K562 (cell line): ENCODE data around the gene SNCB. TPM values are rescaled to one million over a fixed set of nuclear protein-coding genes. Genes with fewer than 3 reads are reported as not detected.
A peak's percentile ranks its signal among the peaks of the same experiment; 100 is the strongest.

ENCODE experiments used
- ARID4B ChIP-seq: sonication (generic); formaldehyde crosslinking; IDR thresholded peaks from 2 replicates; pipeline ENCODE4 v1.8.0; 2022; ENCODE audit warnings: mild to moderate bottlenecking, missing genetic modification reagents
- EWSR1 ChIP-seq: fragments of 450-650 bp; IDR thresholded peaks from 2 replicates; pipeline ENCODE4 v1.6.1; 2018; ENCODE audit warnings: borderline replicate concordance, mild to moderate bottlenecking, low read depth, moderate library complexity; ENCODE audit not compliant: partially characterized antibody
- HMGXB4 ChIP-seq: sonication (generic); formaldehyde crosslinking; IDR thresholded peaks from 2 replicates; pipeline ENCODE4 v1.8.1; 2023; ENCODE audit warnings: mild to moderate bottlenecking, missing genetic modification reagents
- MYBL2 ChIP-seq, 2 experiments: fragments of 450-650 bp in 1 of 2; sonication (generic) in 1 of 2; formaldehyde crosslinking in 1 of 2; IDR thresholded peaks; 2 replicates each; pipeline versions ENCODE4 v1.6.1 to v1.8.1; 2017 to 2022; ENCODE audit warnings: borderline replicate concordance in 1 of 2, inconsistent platforms in 1 of 2, low read depth in 1 of 2, mild to moderate bottlenecking in 1 of 2, missing genetic modification reagents in 1 of 2, moderate library complexity in 1 of 2
- RBBP5 ChIP-seq: fragments of 200-600 bp; sonication (generic); IDR thresholded peaks from 2 replicates; pipeline ENCODE4 v1.6.1; 2012; ENCODE audit warnings: borderline replicate concordance, mild to moderate bottlenecking, low read length, control low read depth, inconsistent platforms; ENCODE audit not compliant: insufficient read depth, poor library complexity, severe bottlenecking
- SIN3B ChIP-seq: fragments of 450-650 bp; IDR thresholded peaks from 2 replicates; pipeline ENCODE4 v1.6.1; 2017; ENCODE audit warnings: low read depth, mild to moderate bottlenecking, moderate library complexity
- SLC30A9 ChIP-seq: fragments of 250-450 bp; sonication (Bioruptor Pico); IDR thresholded peaks from 2 replicates; pipeline ENCODE4 v1.8.0; 2022; ENCODE audit warnings: mild to moderate bottlenecking, moderate library complexity
- YY1 ChIP-seq, 3 experiments: IDR thresholded peaks; 2 replicates each; pipeline ENCODE4 v1.6.1; 2011; ENCODE audit warnings: low read length in 2 of 3, mild to moderate bottlenecking in 2 of 3, moderate library complexity in 2 of 3, borderline replicate concordance in 1 of 3, control low read depth in 1 of 3, low read depth in 1 of 3; ENCODE audit not compliant: insufficient read depth in 3 of 3, insufficient replicate concordance in 2 of 3, control insufficient read depth in 1 of 3, insufficient read length in 1 of 3; ENCODE audit errors: extremely low read depth in 1 of 3
- ZNF165 ChIP-seq: fragments of 250-450 bp; sonication (Bioruptor Pico); IDR thresholded peaks from 2 replicates; pipeline ENCODE4 v1.4.0; 2020; ENCODE audit warnings: borderline replicate concordance
- ZNF407 ChIP-seq: fragments of 450-650 bp; IDR thresholded peaks from 2 replicates; pipeline ENCODE4 v1.6.1; 2016; ENCODE audit warnings: low read depth
- polyA plus RNA-seq, 8 experiments: library from polyadenylated mRNA; depleted of rRNA in 4 of 8; stranded (reverse) in 5 of 8; unstranded in 3 of 8; fragments of >200 nt; fragmentation: Nextera tagmentation in 2 of 8; fragmentation: Illumina TruSeq in 1 of 8; extraction: Ambion mirVana in 2 of 8; extraction: Trizol in 1 of 8; gene quantifications; 2 replicates each; pipeline versions ENCODE4 v1.2.1 to v1.2.3, GENCODE V29; 2011 to 2014; ENCODE audit warnings: inconsistent platforms in 1 of 8, missing spikeins in 1 of 8
- total RNA-seq, 7 experiments: library from RNA; depleted of rRNA in 6 of 7; stranded (reverse); fragments of >200 nt in 6 of 7; fragmentation: Illumina TruSeq in 2 of 7; extraction: Trizol in 2 of 7; gene quantifications; 2 replicates each; pipeline versions ENCODE4 v1.2.1 to v1.2.3, GENCODE V29; 2011 to 2021; ENCODE audit warnings: low replicate concordance in 1 of 7

SNCB gene
- total and polyA plus RNA-seq, 9 of the 15 experiments (the other 6 are each of a cell fraction or from before 2014, with no cell fraction given), result not detected

GRCh38 chr5:176647030-176647842, 16.9 kb upstream of the SNCB start, which contains the start of gene TSPAN17 (continued):
- no peak for TF ChIP-seq SIN3B
- no peak for TF ChIP-seq ARID4B (CRISPR knock-in tag)
- peak; percentile 35 to 86 (median 70) for TF ChIP-seq YY1 (IDR thresholded peaks at IDR 0.05; ENCODE audit: borderline replicate concordance in 1 of 3, control insufficient read depth in 1 of 3, extremely low read depth in 1 of 3, insufficient read depth in 3 of 3, insufficient read length in 1 of 3, insufficient replicate concordance in 2 of 3, low read depth in 1 of 3, low read length in 2 of 3)
- TF ChIP-seq ZNF165 (CRISPR knock-in tag), result no peak
- no peak for TF ChIP-seq ZNF407
- no peak for TF ChIP-seq HMGXB4 (CRISPR knock-in tag)
- no peak for TF ChIP-seq RBBP5
- no peak for TF ChIP-seq EWSR1
- TF ChIP-seq SLC30A9 (CRISPR knock-in tag), result no peak
- no peak for TF ChIP-seq MYBL2 (IDR thresholded peaks at IDR 0.05; ENCODE audit: low read depth)
- no peak for TF ChIP-seq MYBL2 (CRISPR knock-in tag; IDR thresholded peaks at IDR 0.05; ENCODE audit: borderline replicate concordance)
